ENCODE data around the gene KLHL14.
"Not testable (repeated sequence)": the region's sequence is repeated elsewhere in the genome, so short reads cannot be mapped to it uniquely, and the experiment has no call there.

Gene KLHL14

GRCh38 chr18:32637659-32638058, 135.2 kb downstream of the KLHL14 start:
- DNase-seq (ENCODE audit: low read depth in 3 of 3): not testable (repeated sequence)

- DNase-seq (ENCODE audit: low read depth in 3 of 3): no peak
These were observed 135.6 kb downstream of the KLHL14 start for GRCh38 chr18:32637226-32637625.

GRCh38 chr18:32634876-32635431, 137.9 kb downstream of the KLHL14 start:
- DNase-seq (ENCODE audit: low read depth in 3 of 3): no peak

- DNase-seq (ENCODE audit: low read depth in 3 of 3): no peak
These were observed 142.7 kb downstream of the KLHL14 start for GRCh38 chr18:32629981-32630700.

- no peak for DNase-seq (ENCODE audit: low read depth in 3 of 3)
These were observed 143.5 kb downstream of the KLHL14 start for GRCh38 chr18:32629292-32629691.

- no peak for DNase-seq (ENCODE audit: low read depth in 3 of 3)
These were observed 148.6 kb downstream of the KLHL14 start for GRCh38 chr18:32624182-32624723.

GRCh38 chr18:32623563-32623962, 149.3 kb downstream of the KLHL14 start:
- no peak for DNase-seq (ENCODE audit: low read depth in 3 of 3)
